GM10266 (cell line): ENCODE measurements around the gene MRPL52.

ENCODE experiments used
- DNase-seq: peaks from one replicate; pipeline ENCODE4 v3.0.0; 2012; ENCODE audit errors: extremely low spot score
- CTCF ChIP-seq: IDR thresholded peaks from 2 replicates; pipeline ENCODE4 v1.5.1; 2012; ENCODE audit warnings: mild to moderate bottlenecking, low read depth; ENCODE audit not compliant: control insufficient read depth, insufficient read depth; ENCODE audit errors: missing control alignments

The MRPL52 gene

GRCh38 chr14:22813145-22813544 is 16.5 kb upstream of the MRPL52 start:
- no peak for DNase-seq
- TF ChIP-seq CTCF: no peak

GRCh38 chr14:22814373-22814772 is 15.3 kb upstream of the MRPL52 start:
- DNase-seq: no peak
- no peak for TF ChIP-seq CTCF

- no peak for DNase-seq
Measured at GRCh38 chr14:22814941-22815713, 14.6 kb upstream of the MRPL52 start, which contains the start of gene SLC7A7. Gene SLC7A7, minus strand, starts transcription at chr14:22815435. Its CDS starts 2,037 bp downstream, at chr14:22813398.

GRCh38 chr14:22819151-22819988 is 10.3 kb upstream of the MRPL52 start:
- no peak for TF ChIP-seq CTCF
- no peak for DNase-seq

More at GRCh38 chr14:22814941-22815713, 14.6 kb upstream of the MRPL52 start, which contains the start of gene SLC7A7:
- TF ChIP-seq CTCF: no peak

GRCh38 chr14:22820731-22821130 is 9.0 kb upstream of the MRPL52 start:
- TF ChIP-seq CTCF: no peak
- DNase-seq: no peak

GRCh38 chr14:22821193-22822015 is 8.3 kb upstream of the MRPL52 start:
- no peak for TF ChIP-seq CTCF
- no peak for DNase-seq
